HepG2 (cell line): ENCODE results near the gene AOX1. TPM values are rescaled to one million over a fixed set of nuclear protein-coding genes. Genes with fewer than 3 reads are reported as not detected.

Experiments used
- ATAC-seq: fragments of 200-7000 bp; cut with Tn5 transposase; 3 replicates; pipeline ENCODE4 v1.9.1; 2020; ENCODE audit warnings: mild to moderate bottlenecking, moderate library complexity
- BruUV-seq: library from RNA; stranded (reverse); fragments of 400-500 nt; replicated peaks from 2 replicates; lab custom pipeline; 2021; lab: Mats Ljungman, UMichigan
- CTCF ChIA-PET: fragments of 300-600 bp; formaldehyde crosslinking; extraction: SDS; loops from one replicate; lab custom pipeline; 2021; ENCODE audit warnings: low total read pairs, inconsistent platforms, low intra/inter-chr PET ratio; lab: Yijun Ruan, JAX
- POLR2A ChIA-PET: fragments of 350-600 bp; sonication (Branson Sonifier 250); formaldehyde crosslinking; loops from one replicate; lab custom pipeline; 2020; ENCODE audit warnings: antibody characterized with exemption, inconsistent platforms; lab: Yijun Ruan, JAX
- DNase-seq: peaks from one replicate; pipeline ENCODE4 v3.0.0-alpha.2; 2015; ENCODE audit warnings: low spot score
- FAIRE-seq: peaks from 3 replicates; lab custom pipeline; 2011; peaks lifted over from hg19 to GRCh38; lab: Jason Lieb, UNC
- H2AFZ ChIP-seq: one replicate; pipeline ENCODE4 v1.6.1; 2011; ENCODE audit warnings: low read length, inconsistent platforms
- H3K27ac ChIP-seq: fragments of 300-600 bp; 3 replicates; pipeline ENCODE4 v1.8.0; 2011; ENCODE audit warnings: mixed run types, mild to moderate bottlenecking, mixed read lengths, low read length, inconsistent platforms; ENCODE audit not compliant: insufficient read depth; ENCODE audit errors: extremely low read length
- H3K27me3 ChIP-seq, 2 experiments: fragments of 200-600 bp in 1 of 2; 2 replicates in 1 of 2; 3 replicates in 1 of 2; pipeline versions ENCODE4 v1.6.0 to v1.8.0; 2011; ENCODE audit warnings: low read length in 2 of 2, mild to moderate bottlenecking in 2 of 2, moderate library complexity in 2 of 2, inconsistent platforms in 1 of 2; ENCODE audit not compliant: insufficient read depth in 2 of 2, control insufficient read depth in 1 of 2
- H3K36me3 ChIP-seq, 2 experiments: fragments of 200-600 bp in 1 of 2; replicated peaks in 1 of 2; 2 replicates in 1 of 2; 3 replicates in 1 of 2; pipeline versions ENCODE4 v1.5.1 to v1.8.0; 2011; ENCODE audit warnings: low read length in 2 of 2, inconsistent platforms in 1 of 2; ENCODE audit not compliant: insufficient read depth in 2 of 2, control insufficient read depth in 1 of 2
- H3K4me1 ChIP-seq: 2 replicates; pipeline ENCODE4 v1.5.1; 2012; ENCODE audit warnings: low read length, inconsistent platforms; ENCODE audit not compliant: insufficient read depth
- H3K4me2 ChIP-seq: 2 replicates; pipeline ENCODE4 v1.6.0; 2011; ENCODE audit warnings: low read depth, low read length, inconsistent platforms
- H3K4me3 ChIP-seq, 3 experiments: fragments of 200-600 bp in 1 of 3; sonication (generic), shearing (Covaris generic) in 1 of 3; replicated peaks in 1 of 3; 2 replicates each; pipeline ENCODE4 v1.5.1; 2011 to 2016; ENCODE audit warnings: low read length in 3 of 3, inconsistent platforms in 2 of 3, low read depth in 2 of 3, mild to moderate bottlenecking in 2 of 3, control low read depth in 1 of 3, mixed read lengths in 1 of 3; ENCODE audit not compliant: insufficient read depth in 1 of 3
- H3K79me2 ChIP-seq: one replicate; pipeline ENCODE4 v1.6.1; 2011; ENCODE audit warnings: low read length, inconsistent platforms; ENCODE audit not compliant: insufficient read depth
- H3K9ac ChIP-seq: 2 replicates; pipeline ENCODE4 v1.6.0; 2011; ENCODE audit warnings: mild to moderate bottlenecking, low read depth, low read length, inconsistent platforms; ENCODE audit not compliant: insufficient read depth
- H3K9me3 ChIP-seq: 2 replicates; pipeline ENCODE4 v1.5.1; 2012; ENCODE audit warnings: mild to moderate bottlenecking, low read length
- H4K20me1 ChIP-seq: 2 replicates; pipeline ENCODE4 v1.6.0; 2011; ENCODE audit warnings: inconsistent platforms, mild to moderate bottlenecking, low read length, moderate library complexity; ENCODE audit not compliant: insufficient read depth
- ATAD3A ChIP-seq: sonication (generic); formaldehyde crosslinking; IDR thresholded peaks from 2 replicates; pipeline ENCODE4 v1.4.0; 2020; ENCODE audit warnings: missing genetic modification reagents
- ATF4 ChIP-seq, 2 experiments: fragments of 450-650 bp in 1 of 2; sonication (generic) in 1 of 2; formaldehyde crosslinking; IDR thresholded peaks; 2 replicates each; pipeline versions ENCODE4 v1.5.0 to v1.8.0; 2020 to 2022; ENCODE audit warnings: mild to moderate bottlenecking in 1 of 2, missing genetic modification reagents in 1 of 2
- RXRB ChIP-seq: IDR thresholded peaks from 2 replicates; pipeline ENCODE4 v1.6.1; 2016; ENCODE audit warnings: borderline replicate concordance, missing genetic modification reagents, missing compliant biosample characterization
- ZFP90 ChIP-seq: sonication (generic); formaldehyde crosslinking; IDR thresholded peaks from 2 replicates; pipeline ENCODE4 v1.8.0; 2022; ENCODE audit warnings: missing genetic modification reagents, mild to moderate bottlenecking, inconsistent platforms, borderline replicate concordance
- ZNF317 ChIP-seq: sonication (generic); formaldehyde crosslinking; IDR thresholded peaks from 2 replicates; pipeline ENCODE4 v1.5.0; 2020; ENCODE audit warnings: mild to moderate bottlenecking, missing genetic modification reagents
- WGBS: methylation state at CpG from one replicate; pipeline ENCODE4 v1.1.6; 2017; ENCODE audit warnings: low lambda C conversion rate; 5-methylcytosine and 5-hydroxymethylcytosine counted together
- in situ Hi-C: cut with HindIII; loops from 2 replicates; pipeline ENCODE4 v1.10.0; 2017; ENCODE audit warnings: low pct_unique_long_range_greater_than_20kb; ENCODE audit not compliant: extremely low pct_ligation_motif_present
- intact Hi-C: fragments of 100-400 bp; cut with micrococcal nuclease; formaldehyde crosslinking; loops from one replicate; pipeline ENCODE4 v1.10.0; 2022; ENCODE audit not compliant: unreplicated experiment
- polyA plus RNA-seq, 8 experiments: library from polyadenylated mRNA; depleted of rRNA in 3 of 8; stranded (reverse) in 7 of 8; unstranded in 1 of 8; fragments of >200 nt; fragmentation: Illumina TruSeq in 4 of 8; extraction: Trizol in 4 of 8; gene quantifications; 2 replicates each; pipeline versions ENCODE4 v1.2.1 to v1.2.3, GENCODE V29; 2011 to 2016; ENCODE audit warnings: low read depth in 4 of 8, missing spikeins in 1 of 8, mixed read lengths in 1 of 8; ENCODE audit not compliant: insufficient read depth in 1 of 8
- total RNA-seq, 5 experiments: library from RNA; depleted of rRNA; stranded (reverse); fragments of >200 nt; fragmentation: Illumina TruSeq; extraction: Trizol; gene quantifications; 2 replicates each; pipeline ENCODE4 v1.2.3, GENCODE V29; 2016; ENCODE audit warnings: low read depth in 1 of 5
- TF ChIP-seq, protein P1 (sequence below): sonication (generic); formaldehyde crosslinking; IDR thresholded peaks from 2 replicates; pipeline ENCODE4 v1.4.0; 2020; ENCODE audit warnings: missing genetic modification reagents, borderline replicate concordance

AOX1 gene
- total and polyA plus RNA-seq, 2 of the 13 experiments (the other 11 are each of a cell fraction or from before 2014, with no cell fraction given) = 9.2 to 18.0 TPM

- H3K36me3 ChIP-seq = no peaks in the 10 kb centered on the region
- no peak overlapping the region for H3K27ac ChIP-seq
- peaks cover 0 to 5% of the 10 kb centered on the region in 2 experiments; a peak in 1 of 5 replicates for H3K27me3 ChIP-seq
- POLR2A ChIA-PET = no interaction called here
- DNase-seq (no peak), ATAC-seq (no peak), FAIRE-seq (no peak)
- H4K20me1 ChIP-seq = no peaks in the 10 kb centered on the region
- H3K4me2 ChIP-seq = no peak overlapping the region
- CTCF ChIA-PET = no interaction called here
- in situ Hi-C loops = loop anchor here (10.0 kb wide), 1 partner anchor 723 kb away; no protein-coding TSS in a partner anchor
- BruUV-seq = no TSS peak
- H3K4me3 ChIP-seq = no peak overlapping the region
- 9% methylated on average over 2 of the region's 2 CpGs for WGBS
- H3K9ac ChIP-seq = no peak overlapping the region
- TF ChIP-seq RXRB (CRISPR knock-in tag) = no peak
- TF ChIP-seq ATF4 (CRISPR knock-in tag; IDR thresholded peaks at IDR 0.05) = no peak
- no peak for TF ChIP-seq ZNF317 (CRISPR knock-in tag)
- TF ChIP-seq ATAD3A (CRISPR knock-in tag) = no peak
- TF ChIP-seq, protein P1, sequence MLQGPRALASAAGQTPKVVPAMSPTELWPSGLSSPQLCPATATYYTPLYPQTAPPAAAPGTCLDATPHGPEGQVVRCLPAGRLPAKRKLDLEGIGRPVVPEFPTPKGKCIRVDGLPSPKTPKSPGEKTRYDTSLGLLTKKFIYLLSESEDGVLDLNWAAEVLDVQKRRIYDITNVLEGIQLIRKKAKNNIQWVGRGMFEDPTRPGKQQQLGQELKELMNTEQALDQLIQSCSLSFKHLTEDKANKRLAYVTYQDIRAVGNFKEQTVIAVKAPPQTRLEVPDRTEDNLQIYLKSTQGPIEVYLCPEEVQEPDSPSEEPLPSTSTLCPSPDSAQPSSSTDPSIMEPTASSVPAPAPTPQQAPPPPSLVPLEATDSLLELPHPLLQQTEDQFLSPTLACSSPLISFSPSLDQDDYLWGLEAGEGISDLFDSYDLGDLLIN (CRISPR knock-in tag) = no peak
- TF ChIP-seq ZFP90 (CRISPR knock-in tag) = no peak
- peaks cover 19% of the 10 kb centered on the region for H3K4me1 ChIP-seq
- no peak overlapping the region for H2AFZ ChIP-seq
- no peaks in the 10 kb centered on the region for H3K9me3 ChIP-seq
- intact Hi-C loops = no loop called here
- H3K79me2 ChIP-seq = no peaks in the 10 kb centered on the region
Observed at GRCh38 chr2:200698217-200698616, 112.4 kb downstream of the AOX1 start.
